Left ventricle myocardium inferior (tissue), 1 donor: ENCODE results near the gene C11orf21. TPM values are rescaled to one million over a fixed set of nuclear protein-coding genes. Genes with fewer than 3 reads are reported as not detected.

Experiments
- DNase-seq: peaks from one replicate; pipeline ENCODE4 v3.0.0-alpha.2; 2020
- H3K27ac ChIP-seq: fragments of 200-600 bp; replicated peaks from 2 replicates; pipeline ENCODE4 v1.8.0; 2021
- H3K27me3 ChIP-seq: fragments of 200-600 bp; 2 replicates; pipeline ENCODE4 v1.8.0; 2021; ENCODE audit warnings: low read depth
- H3K36me3 ChIP-seq: fragments of 200-600 bp; 2 replicates; pipeline ENCODE4 v1.8.0; 2021
- H3K4me1 ChIP-seq: fragments of 200-600 bp; 2 replicates; pipeline ENCODE4 v1.8.0; 2021
- H3K4me3 ChIP-seq: fragments of 200-600 bp; 2 replicates; pipeline ENCODE4 v1.8.0; 2021; ENCODE audit warnings: mild to moderate bottlenecking, moderate library complexity
- H3K9me3 ChIP-seq: fragments of 200-600 bp; replicated peaks from 2 replicates; pipeline ENCODE4 v1.8.0; 2021
- intact Hi-C: fragments of 100-400 bp; cut with micrococcal nuclease; formaldehyde crosslinking; loops from one replicate; pipeline ENCODE4 v1.11.0; 2022
- total RNA-seq: library from RNA; stranded (reverse); fragmentation: NEBNext Ultra II Directional; extraction: Animal tissue kit (Norgen Biotek cat#: 25700); gene quantifications from one replicate; pipeline ENCODE4 v1.2.1, GENCODE V29; 2021
- TF ChIP-seq, protein P1 (sequence below): fragments of 200-600 bp; IDR thresholded peaks from 2 replicates; pipeline ENCODE4 v1.8.0; 2021; ENCODE audit warnings: antibody characterized with exemption, mild to moderate bottlenecking, borderline replicate concordance
- donor health status: DM: no; HTN: yes; CAD: no; lungs with severe emphysema.

C11orf21 gene
- total RNA-seq, 1 donor from 2014 or later: 36.0 TPM

DNA sequence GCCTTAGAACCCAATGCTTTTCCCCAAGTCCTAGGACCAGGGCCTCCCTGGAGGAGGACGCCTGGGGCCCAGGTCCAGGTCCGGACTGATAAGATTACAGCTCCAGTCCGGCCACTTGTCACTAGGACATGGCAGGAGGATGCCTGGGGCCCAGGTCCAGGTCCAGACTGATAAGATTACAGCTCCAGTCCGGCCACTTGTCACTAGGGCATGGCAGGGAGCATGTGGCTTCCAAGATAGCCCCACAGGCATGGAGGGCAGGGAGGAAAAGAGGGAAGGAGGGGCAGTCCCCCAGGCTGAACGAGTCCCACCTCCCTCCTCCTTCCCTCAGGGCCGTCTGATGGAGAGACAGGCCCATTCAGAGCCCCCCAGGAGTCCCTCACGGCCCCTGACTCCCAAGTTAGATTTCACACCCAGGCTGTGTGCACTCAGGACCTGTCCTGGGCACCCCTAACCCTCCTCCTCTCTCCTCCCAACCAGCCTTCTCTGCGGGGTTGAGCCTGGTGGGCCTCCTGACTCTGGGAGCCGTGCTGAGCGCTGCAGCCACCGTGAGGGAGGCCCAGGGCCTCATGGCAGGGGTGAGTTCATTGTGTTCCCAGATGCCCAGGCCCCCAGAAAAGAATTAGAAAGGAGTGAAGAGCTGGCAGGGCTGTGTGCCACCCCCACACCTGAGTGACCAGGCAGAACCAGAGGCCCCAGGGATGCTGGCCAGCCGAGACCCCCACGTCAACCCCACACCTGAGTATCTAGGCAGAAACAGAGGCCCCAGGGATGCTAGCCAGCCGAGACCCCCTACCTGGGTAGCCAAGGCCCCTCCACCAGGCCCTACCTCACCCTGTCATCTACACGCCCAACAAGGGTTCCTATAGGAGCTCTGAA is 2.1 kb upstream of the C11orf21 start:
- Histone ChIP-seq H3K36me3 (no peaks in the 10 kb centered on the region), H3K4me1 (peaks cover 52% of the 10 kb centered on the region), H3K27ac (peak overlapping the region; percentile 96), H3K27me3 (no peaks in the 10 kb centered on the region), H3K4me3 (peak overlapping the region; percentile 67), H3K9me3 (no peaks in the 10 kb centered on the region)
- TF ChIP-seq, protein P1, sequence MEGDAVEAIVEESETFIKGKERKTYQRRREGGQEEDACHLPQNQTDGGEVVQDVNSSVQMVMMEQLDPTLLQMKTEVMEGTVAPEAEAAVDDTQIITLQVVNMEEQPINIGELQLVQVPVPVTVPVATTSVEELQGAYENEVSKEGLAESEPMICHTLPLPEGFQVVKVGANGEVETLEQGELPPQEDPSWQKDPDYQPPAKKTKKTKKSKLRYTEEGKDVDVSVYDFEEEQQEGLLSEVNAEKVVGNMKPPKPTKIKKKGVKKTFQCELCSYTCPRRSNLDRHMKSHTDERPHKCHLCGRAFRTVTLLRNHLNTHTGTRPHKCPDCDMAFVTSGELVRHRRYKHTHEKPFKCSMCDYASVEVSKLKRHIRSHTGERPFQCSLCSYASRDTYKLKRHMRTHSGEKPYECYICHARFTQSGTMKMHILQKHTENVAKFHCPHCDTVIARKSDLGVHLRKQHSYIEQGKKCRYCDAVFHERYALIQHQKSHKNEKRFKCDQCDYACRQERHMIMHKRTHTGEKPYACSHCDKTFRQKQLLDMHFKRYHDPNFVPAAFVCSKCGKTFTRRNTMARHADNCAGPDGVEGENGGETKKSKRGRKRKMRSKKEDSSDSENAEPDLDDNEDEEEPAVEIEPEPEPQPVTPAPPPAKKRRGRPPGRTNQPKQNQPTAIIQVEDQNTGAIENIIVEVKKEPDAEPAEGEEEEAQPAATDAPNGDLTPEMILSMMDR: no peak
- intact Hi-C loops: no loop called here
- peak; percentile 76 for DNase-seq

DNA sequence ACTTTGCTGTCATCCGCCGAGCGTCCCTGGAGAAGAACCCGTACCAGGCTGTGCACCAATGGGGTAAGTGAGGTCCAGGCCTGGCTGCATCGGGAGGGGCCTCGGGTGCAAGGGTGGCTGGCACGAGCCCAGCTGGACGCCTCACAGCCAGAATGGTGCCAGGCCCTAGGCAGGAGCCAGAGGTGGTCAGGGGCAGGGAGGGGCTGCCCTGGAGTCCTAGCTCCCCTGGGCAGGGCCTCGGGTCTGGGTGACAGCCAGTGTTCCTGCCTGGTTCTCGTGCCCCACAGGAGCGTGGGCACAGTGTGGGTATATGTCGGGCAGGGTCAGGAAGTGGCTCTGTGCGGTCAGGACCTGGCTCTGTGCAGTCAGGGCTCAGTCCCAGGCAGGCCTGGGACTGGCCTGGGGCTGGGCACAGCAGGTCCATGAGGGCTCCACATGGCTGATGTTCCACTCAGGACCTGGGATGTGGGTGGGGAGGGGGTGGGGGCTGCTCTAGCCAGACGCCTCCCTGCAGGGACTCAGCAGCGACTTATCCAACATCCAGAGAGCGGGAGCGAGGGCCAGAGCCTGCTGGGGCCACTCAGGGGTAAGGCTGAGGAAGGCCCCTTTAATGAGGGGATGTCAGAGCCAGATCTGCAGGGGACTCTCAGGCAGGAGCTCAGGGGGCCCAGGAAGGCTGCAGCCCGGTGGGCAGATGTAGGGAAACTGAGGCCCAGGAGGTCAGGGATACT is 1.3 kb upstream of the C11orf21 start:
- Histone ChIP-seq H3K4me1 (peaks cover 59% of the 10 kb centered on the region), H3K9me3 (no peaks in the 10 kb centered on the region), H3K4me3 (peak overlapping the region; percentile 67), H3K27ac (peak overlapping the region; percentile 96), H3K36me3 (no peaks in the 10 kb centered on the region), H3K27me3 (no peaks in the 10 kb centered on the region)
- peak; percentile 87 for DNase-seq
- TF ChIP-seq, protein P1: no peak
- intact Hi-C loops: no loop called here

DNA sequence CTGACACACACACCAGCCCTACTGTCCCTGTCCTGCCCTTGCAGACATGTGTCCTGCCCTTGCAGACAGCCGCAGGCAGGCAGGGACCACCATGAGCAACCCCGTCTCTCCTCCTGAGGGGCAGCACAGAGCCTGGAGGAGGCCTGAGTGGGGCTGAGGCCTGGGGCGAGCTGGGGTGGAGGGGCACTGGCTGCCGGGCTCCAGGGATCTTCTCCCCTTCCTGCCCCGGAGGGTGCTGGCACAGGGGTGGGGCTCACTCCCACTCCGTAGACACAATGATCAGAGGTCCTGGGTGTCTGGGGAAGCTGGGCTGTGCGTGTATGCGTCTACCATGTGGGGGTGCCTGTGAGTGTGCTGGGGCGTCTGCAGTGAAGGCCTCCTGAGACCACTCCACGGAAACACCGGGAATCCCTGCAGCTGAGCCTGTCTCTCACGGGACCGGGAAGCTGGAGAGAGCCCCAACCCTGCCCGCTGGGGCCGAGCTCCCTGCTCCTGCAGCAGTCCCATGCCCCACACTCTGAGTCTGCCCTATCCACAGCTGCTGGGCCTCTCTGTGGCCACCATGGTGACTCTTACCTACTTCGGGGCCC is 683 bp upstream of the C11orf21 start:
- DNase-seq: no peak
- Histone ChIP-seq H3K4me3 (peak overlapping the region; percentile 67), H3K4me1 (peaks cover 58% of the 10 kb centered on the region), H3K9me3 (no peaks in the 10 kb centered on the region), H3K27ac (peak overlapping the region; percentile 96), H3K36me3 (no peaks in the 10 kb centered on the region), H3K27me3 (no peaks in the 10 kb centered on the region)
- TF ChIP-seq, protein P1: no peak
- intact Hi-C loops: no loop called here

DNA sequence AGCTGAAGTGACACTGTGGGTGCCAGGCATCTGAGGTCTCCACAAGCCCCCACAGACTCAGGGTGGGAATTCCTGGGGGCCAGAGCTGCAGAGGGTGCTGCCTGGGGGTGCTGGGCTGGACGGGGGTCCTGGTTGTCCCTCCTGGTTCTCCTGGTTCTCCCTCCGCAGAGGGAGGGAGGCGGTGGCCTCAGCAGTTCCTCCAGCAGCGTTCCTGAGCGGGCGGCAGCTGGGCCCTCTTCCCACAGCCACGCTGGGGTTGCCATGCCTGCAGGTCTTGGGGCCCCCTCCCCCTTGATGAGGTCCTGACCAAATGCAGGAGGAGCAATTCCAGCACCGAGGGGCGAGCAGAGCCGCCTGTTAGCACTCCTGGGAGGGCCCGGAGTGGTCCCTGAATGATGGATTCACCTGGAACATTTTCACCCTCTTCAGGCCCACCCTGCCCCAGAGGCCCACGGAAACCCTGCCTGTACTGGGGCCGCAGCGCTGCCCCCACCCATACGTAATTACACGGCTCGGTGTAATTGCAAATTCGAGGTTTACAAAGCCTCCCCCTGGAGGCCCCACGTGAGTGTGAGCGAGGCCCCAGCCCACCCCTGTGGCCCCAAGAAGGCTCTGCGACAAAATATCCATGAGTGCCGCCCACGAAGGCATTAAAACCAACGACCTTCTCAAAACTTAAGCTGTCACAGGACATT is 635 bp downstream of the C11orf21 start:
- no peak for DNase-seq
- Histone ChIP-seq H3K4me1 (peaks cover 47% of the 10 kb centered on the region), H3K36me3 (no peaks in the 10 kb centered on the region), H3K27me3 (no peaks in the 10 kb centered on the region), H3K27ac (peak overlapping the region; percentile 96), H3K9me3 (no peaks in the 10 kb centered on the region), H3K4me3 (peak overlapping the region; percentile 67)
- TF ChIP-seq, protein P1: no peak
- intact Hi-C loops: no loop called here
